GDM1 (cell line): Measurements from ENCODE around the gene GNAO1.

Source experiments
- DNase-seq: peaks from one replicate; lab custom pipeline; 2025; lab: John Stamatoyannopoulos, UW

The GNAO1 gene

GRCh38 chr16:56198006-56198754 is 6.9 kb downstream of the GNAO1 start:
- DNase-seq, result no peak

- DNase-seq, result no peak
Measured at GRCh38 chr16:56198755-56199114, 7.4 kb downstream of the GNAO1 start.

- no peak for DNase-seq
Measured at GRCh38 chr16:56199164-56199563, 7.9 kb downstream of the GNAO1 start.

GRCh38 chr16:56201030-56201429 is 9.7 kb downstream of the GNAO1 start:
- DNase-seq, result no peak

- no peak for DNase-seq
Measured at GRCh38 chr16:56202036-56202435, 10.7 kb downstream of the GNAO1 start.

GRCh38 chr16:56203052-56203451 is 11.8 kb downstream of the GNAO1 start:
- no peak for DNase-seq

- DNase-seq, result no peak
Measured at GRCh38 chr16:56204816-56205215, 13.5 kb downstream of the GNAO1 start.

- DNase-seq, result no peak
Measured at GRCh38 chr16:56206951-56207350, 15.7 kb downstream of the GNAO1 start.

GRCh38 chr16:56207421-56207820 is 16.1 kb downstream of the GNAO1 start:
- DNase-seq, result no peak

- no peak for DNase-seq
Measured at GRCh38 chr16:56211435-56211981, 20.2 kb downstream of the GNAO1 start.

- DNase-seq, result no peak
Measured at GRCh38 chr16:56212144-56212543, 20.9 kb downstream of the GNAO1 start.

- no peak for DNase-seq
Measured at GRCh38 chr16:56221995-56222394, 30.7 kb downstream of the GNAO1 start.

- no peak for DNase-seq
Measured at GRCh38 chr16:56222474-56222997, 31.2 kb downstream of the GNAO1 start.

- DNase-seq, result no peak
Measured at GRCh38 chr16:56225017-56225742, 33.9 kb downstream of the GNAO1 start.

GRCh38 chr16:56226187-56226586 is 34.9 kb downstream of the GNAO1 start:
- DNase-seq, result no peak

GRCh38 chr16:56226845-56227525 is 35.7 kb downstream of the GNAO1 start:
- no peak for DNase-seq

- no peak for DNase-seq
Measured at GRCh38 chr16:56227936-56228335, 36.6 kb downstream of the GNAO1 start.

- no peak for DNase-seq
Measured at GRCh38 chr16:56228476-56228875, 37.2 kb downstream of the GNAO1 start.

- no peak for DNase-seq
Measured at GRCh38 chr16:56233795-56234566, 42.7 kb downstream of the GNAO1 start.

- DNase-seq, result no peak
Measured at GRCh38 chr16:56234737-56235136, 43.4 kb downstream of the GNAO1 start.

GRCh38 chr16:56237451-56237930 is 46.2 kb downstream of the GNAO1 start:
- DNase-seq, result no peak

GRCh38 chr16:56238188-56238587 is 46.9 kb downstream of the GNAO1 start:
- no peak for DNase-seq
